Kidney glomerular epithelial cell (primary cell): ENCODE results near the gene GLYATL1B.
"Not testable (repeated sequence)": the region's sequence is repeated elsewhere in the genome, so short reads cannot be mapped to it uniquely, and the experiment has no call there.

Experiments
- DNase-seq: peaks from one replicate; lab custom pipeline; 2025; lab: John Stamatoyannopoulos, UW

GLYATL1B gene

DNA sequence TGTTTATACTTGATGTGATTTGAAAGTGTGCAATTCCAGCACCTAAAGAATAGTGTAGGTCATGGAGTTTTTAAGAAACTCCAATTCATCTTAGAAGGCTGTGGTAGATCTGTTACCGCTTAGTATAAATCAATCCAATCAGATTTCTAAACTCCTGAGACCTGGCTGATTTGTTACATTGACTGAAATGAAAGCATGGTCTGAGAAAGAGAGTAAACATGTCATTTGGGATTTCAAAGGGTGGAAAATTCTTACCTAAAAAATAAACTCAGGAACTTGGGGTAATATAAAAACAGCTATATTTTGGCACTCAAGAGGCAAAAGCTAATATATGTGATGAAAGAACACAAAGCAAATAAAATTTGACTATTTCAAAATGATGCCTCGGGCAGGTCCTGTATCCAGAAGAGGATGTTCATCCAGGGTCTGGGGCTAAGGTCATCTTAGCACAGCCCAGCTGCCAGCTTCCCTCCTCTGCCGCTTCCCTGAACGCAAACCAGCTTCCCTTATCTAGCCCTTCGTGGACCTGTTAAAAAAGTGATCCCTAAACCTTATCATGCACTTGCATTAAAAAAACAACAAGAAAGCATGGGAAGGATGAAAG is 10.0 kb downstream of the GLYATL1B start:
- DNase-seq, result not testable (repeated sequence)

GRCh38 chr11:59097113-59097708 is 11.1 kb downstream of the GLYATL1B start:
- peak; percentile 42 for DNase-seq

DNA sequence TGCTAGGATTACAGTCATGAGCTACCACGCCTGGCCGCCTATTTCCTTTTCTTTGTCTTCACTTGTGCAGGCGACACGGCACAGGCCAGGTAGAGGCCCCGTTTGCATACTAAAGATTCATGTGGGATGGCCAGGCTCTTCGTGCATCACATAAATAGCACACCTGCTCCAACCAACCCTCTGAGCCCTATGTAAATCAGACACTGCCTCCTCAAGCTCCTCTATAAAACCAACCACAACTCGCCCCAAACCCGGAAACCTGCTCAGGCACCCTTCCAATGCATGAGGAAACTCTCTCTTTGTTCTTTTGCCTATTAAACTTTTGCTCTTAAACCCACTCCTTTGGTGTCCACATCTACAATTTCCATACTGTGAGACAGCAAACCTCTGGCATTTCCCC is 11.8 kb downstream of the GLYATL1B start:
- not testable (repeated sequence) for DNase-seq

GRCh38 chr11:59102259-59102765 is 16.2 kb downstream of the GLYATL1B start:
- DNase-seq, result peak; percentile 17

DNA sequence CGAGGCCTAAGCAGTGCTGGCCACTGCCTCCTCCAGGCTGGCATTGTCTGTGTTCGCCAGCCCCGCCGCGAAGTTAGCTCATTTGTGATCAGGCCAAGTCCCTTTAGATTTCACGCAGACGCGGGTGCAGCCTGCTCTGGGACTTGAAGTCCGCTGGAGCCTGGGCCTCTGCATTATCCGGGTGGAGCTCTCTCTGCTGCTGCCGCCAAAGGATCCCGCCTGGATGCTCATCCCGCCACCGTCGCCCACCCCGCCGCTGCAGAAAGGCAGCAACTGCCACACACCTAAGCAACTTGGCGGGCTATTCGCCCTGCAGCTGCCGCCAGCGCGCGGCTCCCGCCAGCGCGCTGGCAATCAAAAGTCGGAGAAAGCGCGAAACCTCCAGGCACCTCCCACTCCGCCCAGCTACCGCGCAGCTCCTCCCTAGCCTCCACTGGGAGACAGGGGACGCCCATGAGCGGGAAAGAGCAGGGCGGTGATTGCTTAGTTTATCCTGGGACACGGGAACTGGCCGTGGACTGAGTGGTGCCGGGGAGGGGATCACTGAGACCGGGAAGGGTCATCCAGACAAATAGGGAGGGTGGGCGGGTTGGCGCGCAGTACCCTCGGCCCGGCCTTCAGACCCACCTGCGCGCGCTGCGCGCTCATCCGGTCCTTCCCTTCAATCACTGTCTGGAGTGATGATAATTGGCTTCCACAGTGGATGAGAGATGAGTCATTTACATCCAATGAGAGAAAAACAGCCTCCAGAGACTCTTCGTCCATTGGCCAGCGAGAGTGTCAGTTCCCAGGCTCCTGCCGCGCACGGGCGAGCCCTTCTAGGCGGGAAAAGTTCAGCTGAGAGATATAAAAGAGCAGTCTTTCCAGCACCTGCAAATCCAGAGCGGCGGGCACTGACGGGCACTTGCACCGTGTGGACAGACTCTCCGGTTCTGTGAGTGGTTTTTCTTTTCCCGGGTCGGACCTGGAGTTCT is 20.5 kb downstream of the GLYATL1B start, which contains the start of gene FAM111B:
Gene FAM111B, plus strand, starts transcription at position 875 of the 974 bp plus-strand sequence. CDS start 2,389 bp downstream, outside the sequence.
- peak; percentile 93 for DNase-seq

DNA sequence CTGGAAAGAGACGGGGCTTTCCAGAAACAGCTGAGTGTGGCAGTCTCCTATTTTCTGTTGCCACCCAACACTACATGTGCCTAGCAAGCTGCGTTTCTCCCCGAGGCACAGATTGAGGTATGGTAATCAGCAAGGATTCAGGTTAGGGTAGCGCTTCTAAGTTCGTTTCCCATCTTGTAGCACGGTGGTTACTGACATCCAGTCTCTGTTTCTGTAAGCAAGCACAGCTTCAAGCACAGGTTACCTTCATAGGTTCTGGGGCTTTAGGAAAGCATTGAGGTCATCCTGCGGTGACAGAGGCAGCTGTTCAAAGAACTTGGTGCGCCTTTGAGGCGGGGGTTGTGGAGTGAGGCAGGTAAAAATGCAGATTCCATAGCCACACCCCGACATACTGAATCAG is 21.6 kb downstream of the GLYATL1B start:
- not testable (repeated sequence) for DNase-seq

- DNase-seq, result no peak
Observed at GRCh38 chr11:59112494-59112893, 26.4 kb downstream of the GLYATL1B start.

- no peak for DNase-seq
Observed at GRCh38 chr11:59114344-59114743, 28.2 kb downstream of the GLYATL1B start.

DNA sequence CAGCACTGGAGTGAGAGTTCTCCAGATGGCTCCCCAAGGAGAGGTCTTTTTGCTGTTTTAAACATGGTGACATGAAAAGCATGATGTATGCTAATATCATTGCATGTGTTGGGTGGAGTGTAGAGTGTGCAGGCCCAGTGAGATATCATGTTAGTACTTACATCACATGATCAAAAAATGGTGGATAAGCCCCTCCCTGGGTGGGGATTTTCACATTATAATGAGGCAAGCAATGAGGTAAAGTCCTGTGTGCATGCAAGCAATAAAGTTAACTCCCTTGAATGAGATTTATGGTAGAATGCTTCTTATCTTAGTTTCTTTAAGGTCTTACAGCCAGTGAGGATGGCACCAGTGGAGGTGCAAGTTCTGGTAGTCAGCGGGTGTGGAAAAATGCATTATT is 29.4 kb downstream of the GLYATL1B start:
- no peak for DNase-seq

- no peak for DNase-seq
Observed at GRCh38 chr11:59117774-59118173, 31.7 kb downstream of the GLYATL1B start.

- DNase-seq, result no peak
Observed at GRCh38 chr11:59119826-59120225, 33.7 kb downstream of the GLYATL1B start.

DNA sequence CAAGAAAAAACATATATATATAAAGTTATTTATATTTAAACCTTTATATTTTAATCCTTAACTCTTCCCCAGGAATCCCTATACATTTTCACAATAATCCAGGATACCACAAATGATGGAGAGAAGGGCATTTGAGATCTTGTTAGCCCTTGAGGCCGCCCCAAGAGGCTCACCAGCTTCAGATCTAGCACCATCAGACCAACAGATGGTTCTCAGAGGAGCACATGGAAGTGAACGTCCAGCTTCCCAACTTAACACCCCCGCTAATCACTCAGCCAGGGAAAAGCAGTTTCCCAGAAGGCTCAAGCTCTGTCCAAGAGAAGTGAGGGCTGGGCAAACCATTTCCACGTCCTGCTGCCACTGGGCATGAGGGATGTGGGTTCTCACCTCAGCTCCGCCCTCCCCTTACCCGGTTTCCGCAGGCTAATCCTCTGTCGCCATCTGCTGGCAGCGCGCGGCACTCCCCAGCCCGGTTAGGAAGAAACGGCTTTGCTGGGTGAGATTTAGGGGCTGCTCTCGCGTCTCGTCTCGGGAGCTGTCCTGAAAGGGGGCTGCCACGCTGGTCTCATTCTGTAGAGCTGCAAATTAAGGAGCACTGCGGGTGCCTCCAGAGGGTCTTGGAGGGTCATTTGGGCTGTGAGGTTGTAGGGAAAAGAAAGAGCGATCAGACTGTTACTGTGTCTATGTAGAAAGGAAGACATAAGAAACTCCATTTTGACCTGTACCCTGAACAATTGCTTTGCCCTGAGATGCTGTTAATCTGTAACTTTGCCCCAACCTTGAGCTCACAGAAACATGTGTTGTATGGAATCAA is 49.7 kb downstream of the GLYATL1B start:
- peak; percentile 53 for DNase-seq

DNA sequence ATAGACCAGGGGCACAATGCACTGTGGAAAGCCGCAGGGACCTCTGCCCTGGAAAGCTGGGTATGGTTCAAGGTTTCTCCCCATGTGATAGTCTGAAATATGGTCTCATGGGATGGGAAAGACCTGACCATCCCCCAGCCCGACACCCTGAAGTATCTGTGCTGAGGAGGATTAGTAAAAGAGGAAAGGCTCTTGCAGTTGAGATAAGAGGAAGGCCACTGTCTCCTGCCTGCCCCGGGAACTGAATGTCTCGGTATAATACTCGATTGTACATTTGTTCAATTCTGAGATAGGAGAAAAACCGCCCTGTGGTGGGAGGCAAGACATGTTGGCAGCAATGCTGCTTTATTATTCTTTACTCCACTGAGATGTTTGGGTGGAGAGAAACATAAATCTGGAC is 50.4 kb downstream of the GLYATL1B start:
- not testable (repeated sequence) for DNase-seq

DNA sequence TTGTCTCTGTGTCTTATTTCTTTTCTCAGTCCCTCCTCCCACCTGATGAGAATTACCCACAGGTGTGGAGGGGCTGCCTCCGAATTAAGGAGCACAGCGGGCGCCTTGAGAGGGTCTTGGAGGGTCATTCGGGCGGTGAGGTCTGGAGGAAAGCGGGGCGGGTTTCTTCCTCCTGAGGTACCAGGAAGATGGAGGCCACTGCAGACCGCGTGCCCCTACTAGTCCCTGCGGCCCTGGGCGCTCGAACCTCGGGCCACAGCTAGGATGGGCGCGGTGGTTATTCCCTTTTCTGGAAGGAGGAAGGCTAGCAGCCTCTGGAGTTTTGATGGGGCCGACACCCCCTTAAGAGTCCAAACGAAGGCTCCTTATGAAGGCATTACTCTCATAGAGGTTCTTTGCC is 51.1 kb downstream of the GLYATL1B start:
- DNase-seq, result no peak

DNA sequence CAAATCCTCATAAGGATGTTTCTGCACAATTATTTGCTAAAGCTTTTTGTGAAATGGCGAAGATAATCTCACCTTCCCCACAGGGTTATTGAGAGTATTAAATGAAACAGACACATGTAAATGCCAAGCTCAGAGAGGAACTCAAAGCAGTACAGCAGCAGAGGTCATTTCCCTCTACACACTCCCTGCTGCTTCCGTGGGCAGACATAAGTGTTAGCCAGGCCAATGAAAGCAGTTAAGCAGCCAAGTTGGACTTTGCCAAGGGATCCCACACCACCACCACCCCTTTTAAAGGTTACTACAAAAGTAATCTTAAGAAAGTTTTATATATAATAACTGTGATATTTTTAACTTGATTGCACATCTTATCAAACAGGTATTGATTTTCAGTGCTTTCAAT is 52.5 kb downstream of the GLYATL1B start:
- DNase-seq, result no peak

GRCh38 chr11:59141191-59141590 is 55.1 kb downstream of the GLYATL1B start:
- DNase-seq, result no peak

DNA sequence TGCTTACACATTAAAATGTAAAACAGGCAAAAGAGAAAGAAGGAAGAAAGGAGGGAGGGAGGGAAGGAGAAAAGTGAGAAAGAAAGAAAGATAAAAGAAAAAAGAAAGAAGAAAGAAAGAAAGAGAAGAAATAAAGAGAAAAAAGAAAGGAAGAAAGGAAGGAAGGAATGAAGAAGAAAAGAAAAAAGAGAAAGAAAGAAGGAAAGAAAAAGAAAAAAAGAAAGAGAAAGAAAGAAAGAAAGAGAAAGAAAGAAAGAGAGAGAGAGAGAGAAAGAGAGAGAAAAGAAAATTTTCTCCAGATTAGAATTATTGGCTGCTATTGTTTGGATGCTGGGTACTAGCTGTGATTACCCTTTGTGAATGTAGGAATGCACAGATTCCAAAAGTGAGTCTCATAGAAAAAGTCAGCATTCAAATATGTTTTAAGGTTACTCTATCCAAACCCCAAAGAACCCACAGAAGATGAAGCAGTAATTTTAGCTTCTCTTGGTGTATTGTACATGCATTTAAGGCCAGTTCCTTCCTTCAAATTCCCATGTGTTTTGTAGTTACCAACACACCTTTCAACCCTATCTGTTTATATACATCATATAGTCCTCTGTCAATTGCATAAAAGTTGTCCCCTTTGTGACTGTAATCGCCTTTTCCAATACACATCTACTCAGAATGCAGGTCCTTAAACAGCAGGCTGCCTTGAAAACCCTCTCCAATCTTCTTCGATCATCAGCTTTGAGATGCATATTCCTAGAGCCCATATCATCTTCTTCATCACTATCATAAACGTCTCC is 55.8 kb downstream of the GLYATL1B start:
- peak; percentile 53 for DNase-seq

- peak; percentile 93 for DNase-seq
Observed at GRCh38 chr11:59142530-59143507, 56.7 kb downstream of the GLYATL1B start, which contains the start of gene FAM111A. FAM111A (plus strand) TSS chr11:59142856; CDS start chr11:59148873, 6,017 bp downstream.

- no peak for DNase-seq
Observed at GRCh38 chr11:59144096-59144495, 58.0 kb downstream of the GLYATL1B start.
